Islet of Langerhans (tissue), 1 donor: ENCODE measurements around the gene CHST3.
"Not testable (repeated sequence)": the region's sequence is repeated elsewhere in the genome, so short reads cannot be mapped to it uniquely, and the experiment has no call there.

Experiments used
- FAIRE-seq: peaks from one replicate; lab custom pipeline; 2011; peaks lifted over from hg19 to GRCh38; lab: Jason Lieb, UNC

CHST3 gene

GRCh38 chr10:72011976-72012512 lies 47.8 kb downstream of the CHST3 start:
- no peak for FAIRE-seq

DNA sequence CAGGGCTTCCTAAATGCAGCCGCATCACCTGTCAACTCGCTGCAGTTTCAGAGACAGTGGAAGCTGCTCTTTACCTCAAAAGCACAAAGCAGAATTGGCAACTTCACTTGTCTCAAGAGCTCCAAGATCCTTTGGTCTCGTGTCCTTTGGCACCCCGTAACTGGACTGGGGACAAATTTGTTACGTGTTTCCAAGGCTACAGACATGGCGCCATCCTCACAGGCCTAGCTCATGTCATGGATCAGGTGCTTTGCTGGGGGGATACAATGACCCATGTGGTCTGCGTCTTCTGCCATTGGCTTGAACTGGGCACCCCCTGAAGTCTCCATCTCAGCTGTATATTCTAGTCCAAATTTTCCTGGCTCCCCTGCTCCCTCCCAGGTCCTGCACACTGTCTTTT lies 48.6 kb downstream of the CHST3 start:
- no peak for FAIRE-seq

- peak; percentile 99 for FAIRE-seq
Observed at GRCh38 chr10:72013202-72013945, 49.2 kb downstream of the CHST3 start.

GRCh38 chr10:72014197-72014596 lies 50.0 kb downstream of the CHST3 start:
- no peak for FAIRE-seq

DNA sequence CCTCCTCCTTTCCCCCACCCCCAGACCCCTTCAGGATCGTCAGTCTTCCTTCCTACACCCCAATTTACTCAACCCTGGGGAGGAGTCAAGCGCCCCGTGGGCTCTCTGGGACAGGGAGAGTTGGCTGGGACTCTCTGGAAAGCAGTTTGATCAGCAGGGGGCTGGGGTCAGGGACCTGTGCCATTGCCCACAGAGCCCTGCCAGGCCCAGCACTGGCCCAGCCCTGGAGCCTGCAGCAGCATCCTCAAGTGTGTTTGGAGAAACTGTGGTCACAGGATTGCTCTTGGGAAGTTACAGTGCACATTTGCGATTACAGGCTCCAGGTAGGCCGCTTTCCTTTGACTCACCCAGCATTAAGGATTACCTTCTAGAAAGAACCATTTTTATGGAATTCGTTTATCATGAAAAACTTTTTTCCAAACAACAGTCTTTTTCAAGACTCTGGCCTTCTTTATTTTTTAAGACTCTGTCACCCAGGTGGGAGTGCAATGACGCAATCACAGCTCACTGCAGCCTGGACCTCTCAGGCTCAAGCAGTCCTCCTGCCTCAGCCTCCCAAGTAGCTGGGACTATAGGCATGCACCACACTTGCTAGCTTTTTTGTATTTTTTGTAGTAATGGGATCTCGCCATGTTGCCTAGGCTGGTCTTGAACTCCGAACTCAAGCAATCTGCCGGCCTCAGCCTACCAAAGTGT lies 50.7 kb downstream of the CHST3 start:
- no peak for FAIRE-seq

- FAIRE-seq = no peak
Observed at GRCh38 chr10:72015841-72016240, 51.6 kb downstream of the CHST3 start.

DNA sequence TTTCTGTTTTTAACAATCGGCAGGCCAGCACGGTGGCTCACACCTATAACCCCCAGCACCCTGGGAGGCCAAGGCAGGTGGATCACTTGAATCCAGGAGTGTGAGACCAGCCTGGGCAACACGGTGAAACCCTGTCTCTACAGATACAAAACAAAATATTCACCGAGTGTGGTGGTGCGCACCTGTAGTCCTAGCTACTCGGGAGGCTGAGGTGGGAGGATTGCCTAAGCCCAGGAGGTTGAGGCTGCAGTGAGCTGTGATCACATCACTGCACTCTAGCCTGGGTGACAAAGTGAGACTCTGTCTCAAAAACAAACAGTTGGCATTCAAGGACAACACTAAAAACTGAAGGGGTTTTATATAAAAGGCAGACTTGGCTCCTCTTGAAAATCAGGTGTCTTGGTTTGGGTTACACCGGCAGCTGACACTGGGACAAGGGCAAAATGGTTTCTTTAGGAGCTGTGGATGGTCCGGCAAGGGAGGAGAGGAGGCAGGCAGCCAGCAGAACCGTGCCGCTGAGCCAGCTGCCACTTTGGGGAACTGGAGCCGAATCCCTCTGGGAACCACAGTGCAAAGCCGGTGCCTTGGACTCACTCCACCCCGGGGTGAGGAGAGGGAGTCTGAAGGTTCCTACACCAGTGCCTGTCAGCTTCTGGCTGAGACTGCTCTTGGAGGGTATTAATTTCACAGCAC lies 52.6 kb downstream of the CHST3 start:
- no peak for FAIRE-seq

DNA sequence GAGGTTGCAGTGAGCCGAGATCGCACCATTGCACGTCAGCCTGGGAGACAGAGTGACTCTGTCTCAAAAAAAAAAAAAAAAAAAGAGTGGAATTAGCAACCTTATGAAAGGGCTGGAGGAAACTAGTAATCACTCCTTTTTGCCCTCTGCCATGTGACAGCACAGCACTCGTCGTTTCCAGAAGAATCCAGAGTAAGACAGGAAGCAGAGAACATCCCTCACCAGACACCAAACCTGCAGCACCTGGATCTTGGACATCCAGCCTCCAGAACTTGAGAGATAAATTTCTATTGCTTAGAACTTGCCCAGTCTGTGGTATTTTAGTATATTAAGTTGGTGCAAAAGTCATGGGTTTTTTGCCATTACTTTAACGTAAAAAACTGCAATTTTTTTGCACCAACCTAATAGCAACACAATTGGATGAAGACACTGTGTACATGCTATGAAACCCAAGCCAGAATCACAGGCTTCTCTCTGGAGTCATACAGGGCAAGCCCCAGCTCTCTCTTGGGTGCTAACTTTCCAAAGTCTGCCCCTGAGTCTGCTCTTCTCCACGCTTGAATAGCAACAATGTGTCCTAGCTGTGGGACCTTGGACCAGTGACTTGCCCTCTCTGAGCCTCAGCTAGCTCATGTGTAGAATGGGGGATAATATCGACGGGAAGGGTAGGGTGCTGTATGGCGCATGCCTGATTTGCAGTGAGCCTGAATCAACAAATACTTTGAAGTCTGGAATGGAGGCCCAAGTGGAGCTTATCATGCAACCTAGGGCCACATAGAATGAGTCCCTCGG lies 55.1 kb downstream of the CHST3 start:
- FAIRE-seq = no peak

GRCh38 chr10:72020914-72021809 lies 57.0 kb downstream of the CHST3 start:
- FAIRE-seq = no peak

DNA sequence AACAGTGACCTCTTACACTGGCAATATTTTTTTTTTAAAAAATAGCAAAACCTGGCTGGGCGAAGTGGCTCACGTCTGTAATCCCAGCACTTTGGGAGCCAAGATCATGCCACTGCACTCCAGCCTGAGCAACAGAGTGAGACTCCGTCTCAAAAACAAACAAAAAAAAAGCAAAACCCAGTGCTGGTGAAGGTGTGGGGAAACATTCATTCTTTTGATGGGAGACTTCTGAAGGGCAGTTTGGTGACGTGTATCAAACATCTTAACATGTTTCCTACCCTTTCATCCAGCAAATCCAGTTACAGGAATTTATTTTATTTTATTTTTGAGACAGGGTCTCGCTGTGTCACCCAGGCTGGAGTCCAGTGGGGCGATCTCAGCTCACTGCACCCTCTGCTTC lies 58.0 kb downstream of the CHST3 start:
- no peak for FAIRE-seq

DNA sequence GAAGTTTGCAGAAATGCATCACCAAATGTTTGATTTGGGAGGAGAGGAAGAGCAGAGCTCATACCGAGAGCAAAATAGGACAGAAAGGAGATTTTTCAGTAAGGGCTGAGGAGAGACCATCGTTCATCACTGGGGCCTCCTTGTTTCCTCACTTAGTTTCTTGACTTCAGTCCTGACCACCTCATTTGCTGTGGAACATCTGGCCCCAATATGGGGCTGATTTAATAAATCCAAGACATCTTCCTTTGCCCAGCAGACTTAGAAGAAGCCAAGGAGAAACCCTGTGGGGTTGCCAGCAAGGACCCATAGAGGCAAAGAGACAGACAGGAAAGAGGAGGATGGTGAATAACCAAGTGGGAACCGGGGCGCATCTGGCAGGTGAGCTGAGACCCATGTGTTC lies 60.4 kb downstream of the CHST3 start:
- no peak for FAIRE-seq

- FAIRE-seq = no peak
Observed at GRCh38 chr10:72025400-72025799, 61.2 kb downstream of the CHST3 start.

DNA sequence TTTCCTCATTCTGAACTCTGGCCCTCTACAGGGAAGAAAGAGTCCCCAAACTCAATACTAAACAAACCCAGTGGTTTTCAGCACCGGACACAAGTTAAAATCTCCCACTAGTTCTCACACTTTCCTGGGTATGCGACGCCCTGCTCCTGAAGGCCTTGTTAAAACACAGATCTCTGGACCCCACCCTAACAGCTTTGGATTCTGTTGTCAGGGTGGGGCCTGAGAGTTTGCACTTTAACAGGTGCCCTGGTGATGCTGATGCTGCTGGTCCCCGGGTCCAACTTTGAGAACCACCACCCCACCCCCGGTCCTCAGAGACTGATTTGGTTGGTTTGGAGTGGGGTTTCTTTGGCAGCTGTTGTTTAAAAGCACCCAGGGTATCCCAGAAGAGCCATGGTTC lies 61.6 kb downstream of the CHST3 start:
- FAIRE-seq = no peak

DNA sequence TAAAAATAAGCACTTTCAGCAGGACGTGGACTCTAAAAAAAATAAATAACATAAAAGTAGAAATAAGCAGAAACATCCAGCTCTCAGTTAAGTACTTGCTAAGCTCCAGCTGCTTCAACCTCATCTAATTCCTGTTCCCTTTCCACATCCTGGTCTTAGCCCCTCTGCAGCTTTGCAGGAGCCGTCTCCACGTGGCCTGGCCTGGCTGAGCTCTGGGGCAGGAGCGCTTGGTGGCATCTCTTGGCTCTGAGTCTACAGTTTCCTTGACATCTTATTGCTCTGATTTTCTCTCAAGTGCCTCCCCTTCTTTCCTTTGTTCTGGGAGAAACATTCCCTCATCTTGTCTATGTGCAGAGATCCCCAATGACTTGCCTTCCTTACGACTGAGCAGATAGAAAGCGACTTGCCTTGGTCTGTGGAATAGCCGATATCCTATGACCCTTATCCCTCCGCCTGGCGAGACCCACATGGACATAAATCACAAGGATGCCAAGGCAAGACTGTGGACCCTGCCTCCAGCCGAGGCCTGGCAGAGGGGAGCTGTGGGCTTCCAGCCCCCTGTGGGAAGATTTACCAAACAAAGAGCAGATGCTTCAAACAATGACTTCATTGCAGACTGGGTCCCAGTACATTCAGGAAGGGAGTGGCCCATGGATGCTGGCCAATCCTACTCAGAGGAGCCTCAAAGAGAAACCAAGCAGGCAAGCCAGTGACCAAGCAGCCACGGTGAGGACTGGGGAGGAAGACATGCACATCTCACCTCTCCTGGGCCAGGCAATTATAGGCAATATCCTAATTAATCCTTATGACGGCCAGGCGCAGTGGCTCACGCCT lies 62.3 kb downstream of the CHST3 start:
- no peak for FAIRE-seq

DNA sequence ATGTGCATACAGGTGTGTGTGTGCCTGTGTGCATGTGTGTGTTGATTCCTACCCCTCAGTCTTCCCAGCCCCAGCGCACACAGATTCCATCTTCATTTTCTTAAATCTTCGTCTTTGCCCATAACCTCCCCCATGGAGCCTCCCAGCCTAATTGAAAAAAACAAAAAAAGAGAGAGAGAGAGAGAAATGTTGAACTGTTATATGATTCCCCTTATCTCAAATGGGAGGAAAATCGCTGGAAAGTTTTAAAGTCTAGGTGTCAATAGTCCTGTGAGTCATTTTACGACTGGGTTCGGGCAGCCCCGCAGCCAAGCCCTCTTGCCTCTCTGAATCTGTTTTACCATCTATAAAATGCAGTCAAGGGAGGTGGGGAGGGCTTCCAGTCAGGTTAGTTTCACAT lies 63.3 kb downstream of the CHST3 start:
- no peak for FAIRE-seq

- FAIRE-seq = no peak
Observed at GRCh38 chr10:72029414-72029813, 65.2 kb downstream of the CHST3 start.

- no peak for FAIRE-seq
Observed at GRCh38 chr10:72030762-72031543, 66.8 kb downstream of the CHST3 start.

GRCh38 chr10:72031706-72032105 lies 67.5 kb downstream of the CHST3 start:
- FAIRE-seq = no peak

GRCh38 chr10:72032409-72033162 lies 68.4 kb downstream of the CHST3 start:
- not testable (repeated sequence) for FAIRE-seq
